SK-N-SH (cell line): ENCODE data around the gene CD22.

Experiments used
- EP300 ChIP-seq, 2 experiments: IDR thresholded peaks; 2 replicates each; pipeline versions ENCODE4 v1.4.0 to v1.6.1; 2012; ENCODE audit warnings: borderline replicate concordance in 1 of 2, low read depth in 1 of 2, low read length in 1 of 2
- MXI1 ChIP-seq: IDR thresholded peaks from 2 replicates; pipeline ENCODE4 v1.6.1; 2012; ENCODE audit warnings: mild to moderate bottlenecking, low read depth, low read length, improper control_type of control experiment
- RAD21 ChIP-seq: IDR thresholded peaks from 2 replicates; pipeline ENCODE4 v1.6.1; 2012; ENCODE audit warnings: mild to moderate bottlenecking, low read length
- TAF1 ChIP-seq: IDR thresholded peaks from 2 replicates; pipeline ENCODE4 v1.6.1; 2012; ENCODE audit warnings: low read depth, mild to moderate bottlenecking, low read length, moderate library complexity, borderline replicate concordance
- YY1 ChIP-seq: IDR thresholded peaks from 2 replicates; pipeline ENCODE4 v1.4.0; 2012; ENCODE audit warnings: low read depth, mild to moderate bottlenecking
- TF ChIP-seq, protein P1 (sequence below): fragments of 200-600 bp; sonication (generic); IDR thresholded peaks from 2 replicates; pipeline ENCODE4 v1.6.1; 2017; ENCODE audit warnings: antibody characterized with exemption, mild to moderate bottlenecking, moderate library complexity
- TF ChIP-seq, protein P2 (sequence below): fragments of 150-350 bp; IDR thresholded peaks from 2 replicates; pipeline ENCODE4 v1.6.1; 2017; ENCODE audit warnings: antibody characterized with exemption, low read length, low read depth, borderline replicate concordance
- TF ChIP-seq, protein P3 (sequence below): IDR thresholded peaks from 2 replicates; pipeline ENCODE4 v1.6.1; 2012; ENCODE audit warnings: mild to moderate bottlenecking, low read depth, low read length, moderate library complexity

DNA sequence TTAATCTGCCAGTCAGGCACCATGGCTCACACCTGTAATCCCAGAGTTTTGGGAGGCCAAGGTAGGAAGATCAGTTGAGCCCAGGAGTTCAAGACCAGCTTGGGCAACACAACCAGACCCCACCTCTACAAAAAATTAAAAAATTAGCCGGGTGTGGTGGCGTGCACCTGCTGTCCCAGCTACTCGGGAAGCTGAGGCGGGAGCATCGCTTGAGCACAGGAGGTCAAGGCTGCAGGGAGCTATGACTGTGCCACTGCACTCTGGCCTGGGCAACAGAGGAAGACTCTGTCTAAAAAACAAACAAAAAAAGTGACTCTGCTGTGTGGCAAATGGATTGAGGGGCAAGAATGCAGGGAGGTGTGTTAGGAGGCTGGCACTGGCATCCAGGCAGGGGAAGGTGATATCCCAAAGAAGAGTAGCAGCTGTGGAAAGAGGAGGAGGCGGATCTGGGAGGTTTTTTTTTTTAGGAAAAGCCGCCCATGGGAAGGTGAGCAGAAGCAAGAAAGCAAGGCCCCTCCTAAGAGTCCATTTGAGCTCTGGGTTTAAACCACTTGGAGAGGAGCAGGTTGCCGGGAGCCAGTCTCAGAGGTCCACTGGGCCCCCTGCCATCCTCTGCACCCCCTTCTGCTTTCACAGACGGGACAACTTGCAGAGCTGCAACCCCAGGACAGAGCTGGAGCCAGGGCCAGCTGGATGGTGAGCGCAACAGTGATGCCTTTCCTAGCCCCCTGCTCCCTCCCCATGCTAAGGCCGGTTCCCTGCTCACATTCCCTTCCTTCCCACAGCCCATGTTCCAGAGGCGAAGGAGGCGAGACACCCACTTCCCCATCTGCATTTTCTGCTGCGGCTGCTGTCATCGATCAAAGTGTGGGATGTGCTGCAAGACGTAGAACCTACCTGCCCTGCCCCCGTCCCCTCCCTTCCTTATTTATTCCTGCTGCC lies 44.6 kb upstream of the CD22 start:
- TF ChIP-seq, protein P1, sequence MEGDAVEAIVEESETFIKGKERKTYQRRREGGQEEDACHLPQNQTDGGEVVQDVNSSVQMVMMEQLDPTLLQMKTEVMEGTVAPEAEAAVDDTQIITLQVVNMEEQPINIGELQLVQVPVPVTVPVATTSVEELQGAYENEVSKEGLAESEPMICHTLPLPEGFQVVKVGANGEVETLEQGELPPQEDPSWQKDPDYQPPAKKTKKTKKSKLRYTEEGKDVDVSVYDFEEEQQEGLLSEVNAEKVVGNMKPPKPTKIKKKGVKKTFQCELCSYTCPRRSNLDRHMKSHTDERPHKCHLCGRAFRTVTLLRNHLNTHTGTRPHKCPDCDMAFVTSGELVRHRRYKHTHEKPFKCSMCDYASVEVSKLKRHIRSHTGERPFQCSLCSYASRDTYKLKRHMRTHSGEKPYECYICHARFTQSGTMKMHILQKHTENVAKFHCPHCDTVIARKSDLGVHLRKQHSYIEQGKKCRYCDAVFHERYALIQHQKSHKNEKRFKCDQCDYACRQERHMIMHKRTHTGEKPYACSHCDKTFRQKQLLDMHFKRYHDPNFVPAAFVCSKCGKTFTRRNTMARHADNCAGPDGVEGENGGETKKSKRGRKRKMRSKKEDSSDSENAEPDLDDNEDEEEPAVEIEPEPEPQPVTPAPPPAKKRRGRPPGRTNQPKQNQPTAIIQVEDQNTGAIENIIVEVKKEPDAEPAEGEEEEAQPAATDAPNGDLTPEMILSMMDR = no peak
- TF ChIP-seq, protein P2, sequence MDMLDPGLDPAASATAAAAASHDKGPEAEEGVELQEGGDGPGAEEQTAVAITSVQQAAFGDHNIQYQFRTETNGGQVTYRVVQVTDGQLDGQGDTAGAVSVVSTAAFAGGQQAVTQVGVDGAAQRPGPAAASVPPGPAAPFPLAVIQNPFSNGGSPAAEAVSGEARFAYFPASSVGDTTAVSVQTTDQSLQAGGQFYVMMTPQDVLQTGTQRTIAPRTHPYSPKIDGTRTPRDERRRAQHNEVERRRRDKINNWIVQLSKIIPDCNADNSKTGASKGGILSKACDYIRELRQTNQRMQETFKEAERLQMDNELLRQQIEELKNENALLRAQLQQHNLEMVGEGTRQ = no peak
- TF ChIP-seq, protein P3, sequence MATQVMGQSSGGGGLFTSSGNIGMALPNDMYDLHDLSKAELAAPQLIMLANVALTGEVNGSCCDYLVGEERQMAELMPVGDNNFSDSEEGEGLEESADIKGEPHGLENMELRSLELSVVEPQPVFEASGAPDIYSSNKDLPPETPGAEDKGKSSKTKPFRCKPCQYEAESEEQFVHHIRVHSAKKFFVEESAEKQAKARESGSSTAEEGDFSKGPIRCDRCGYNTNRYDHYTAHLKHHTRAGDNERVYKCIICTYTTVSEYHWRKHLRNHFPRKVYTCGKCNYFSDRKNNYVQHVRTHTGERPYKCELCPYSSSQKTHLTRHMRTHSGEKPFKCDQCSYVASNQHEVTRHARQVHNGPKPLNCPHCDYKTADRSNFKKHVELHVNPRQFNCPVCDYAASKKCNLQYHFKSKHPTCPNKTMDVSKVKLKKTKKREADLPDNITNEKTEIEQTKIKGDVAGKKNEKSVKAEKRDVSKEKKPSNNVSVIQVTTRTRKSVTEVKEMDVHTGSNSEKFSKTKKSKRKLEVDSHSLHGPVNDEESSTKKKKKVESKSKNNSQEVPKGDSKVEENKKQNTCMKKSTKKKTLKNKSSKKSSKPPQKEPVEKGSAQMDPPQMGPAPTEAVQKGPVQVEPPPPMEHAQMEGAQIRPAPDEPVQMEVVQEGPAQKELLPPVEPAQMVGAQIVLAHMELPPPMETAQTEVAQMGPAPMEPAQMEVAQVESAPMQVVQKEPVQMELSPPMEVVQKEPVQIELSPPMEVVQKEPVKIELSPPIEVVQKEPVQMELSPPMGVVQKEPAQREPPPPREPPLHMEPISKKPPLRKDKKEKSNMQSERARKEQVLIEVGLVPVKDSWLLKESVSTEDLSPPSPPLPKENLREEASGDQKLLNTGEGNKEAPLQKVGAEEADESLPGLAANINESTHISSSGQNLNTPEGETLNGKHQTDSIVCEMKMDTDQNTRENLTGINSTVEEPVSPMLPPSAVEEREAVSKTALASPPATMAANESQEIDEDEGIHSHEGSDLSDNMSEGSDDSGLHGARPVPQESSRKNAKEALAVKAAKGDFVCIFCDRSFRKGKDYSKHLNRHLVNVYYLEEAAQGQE = no peak
- TF ChIP-seq RAD21 = no peak
- no peak for TF ChIP-seq MXI1
- TF ChIP-seq TAF1 = no peak
- no peak for TF ChIP-seq EP300 (IDR thresholded peaks at IDR 0.05; ENCODE audit: borderline replicate concordance in 1 of 2, low read depth in 1 of 2, low read length in 1 of 2)
- no peak for TF ChIP-seq YY1
